ENCODE results near the gene FTCD.

Gene FTCD

GRCh38 chr21:46154155-46154954 is 1.0 kb downstream of the FTCD start:
- no peak for DNase-seq (ENCODE audit: low spot score)

GRCh38 chr21:46153247-46154154 is 1.9 kb downstream of the FTCD start:
- DNase-seq (ENCODE audit: low spot score) = no peak

GRCh38 chr21:46152927-46153246 is 2.5 kb downstream of the FTCD start:
- DNase-seq (ENCODE audit: low spot score) = no peak

- no peak for DNase-seq (ENCODE audit: low spot score)
Observed at GRCh38 chr21:46151989-46152926, 3.1 kb downstream of the FTCD start.

GRCh38 chr21:46151261-46151988 is 4.0 kb downstream of the FTCD start:
- DNase-seq (ENCODE audit: low spot score) = no peak

GRCh38 chr21:46150491-46151121 is 4.8 kb downstream of the FTCD start:
- no peak for DNase-seq (ENCODE audit: low spot score)

GRCh38 chr21:46150073-46150472 is 5.3 kb downstream of the FTCD start:
- no peak for DNase-seq (ENCODE audit: low spot score)

GRCh38 chr21:46149205-46149901 is 6.0 kb downstream of the FTCD start:
- DNase-seq (ENCODE audit: low spot score) = no peak

- no peak for DNase-seq (ENCODE audit: low spot score)
Observed at GRCh38 chr21:46148106-46148505, 7.3 kb downstream of the FTCD start.

GRCh38 chr21:46147429-46147828 is 8.0 kb downstream of the FTCD start:
- DNase-seq (ENCODE audit: low spot score) = peak; percentile 63

- DNase-seq (ENCODE audit: low spot score) = no peak
Observed at GRCh38 chr21:46146856-46147255, 8.5 kb downstream of the FTCD start.

GRCh38 chr21:46145840-46146691 is 9.3 kb downstream of the FTCD start:
- DNase-seq (ENCODE audit: low spot score) = no peak

GRCh38 chr21:46145159-46145839 is 10.1 kb downstream of the FTCD start:
- DNase-seq (ENCODE audit: low spot score) = no peak

- DNase-seq (ENCODE audit: low spot score) = peak; percentile 38
Observed at GRCh38 chr21:46144464-46145070, 10.8 kb downstream of the FTCD start.

- DNase-seq (ENCODE audit: low spot score) = no peak
Observed at GRCh38 chr21:46142582-46143473, 12.6 kb downstream of the FTCD start.

GRCh38 chr21:46141767-46142581 is 13.4 kb downstream of the FTCD start:
- no peak for DNase-seq (ENCODE audit: low spot score)

Data from SK-N-DZ (cell line).